ENCODE data around the gene DOHH. TPM values are rescaled to one million over a fixed set of nuclear protein-coding genes. Genes with fewer than 3 reads are reported as not detected.

Gene DOHH
- total RNA-seq, 1 experiment from 2014 or later = 24.9 TPM

DNA sequence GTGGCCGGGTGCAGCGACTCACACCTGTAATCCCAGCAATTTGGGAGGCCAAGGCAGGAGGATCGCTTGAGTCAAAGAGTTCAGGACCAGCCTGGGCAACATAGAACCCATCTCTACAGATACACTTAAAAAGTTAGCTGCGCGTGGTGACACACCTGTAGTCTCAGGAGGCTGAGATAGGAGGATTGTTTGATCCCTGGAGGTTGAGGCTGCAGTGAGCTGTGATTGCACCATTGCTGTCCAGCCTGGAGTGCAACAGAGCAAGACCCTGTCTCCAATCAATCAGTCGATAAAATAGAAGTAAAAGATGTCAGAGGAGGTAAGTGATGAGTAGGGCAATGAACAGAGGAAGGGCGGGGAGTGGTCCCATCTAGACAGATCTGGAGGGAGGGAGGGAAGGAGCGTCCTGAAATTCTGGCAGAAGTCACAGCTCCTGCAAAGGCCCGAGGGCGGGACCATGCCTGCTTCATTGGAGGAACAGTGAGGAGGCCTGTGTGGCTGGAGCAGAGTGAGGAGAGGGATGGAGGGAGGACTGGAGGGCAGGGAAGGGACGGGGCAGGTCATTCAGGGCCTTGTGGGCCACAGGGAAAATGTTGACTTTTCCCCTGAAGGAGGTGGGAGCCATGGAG is 29.9 kb downstream of the DOHH start:
- no TSS peak for BruUV-seq (replicated peaks)
- no peaks in the 10 kb centered on the region for H3K4me1 ChIP-seq (ENCODE audit: control insufficient read depth, insufficient read depth, low read length)
- intact Hi-C loops (cut with micrococcal nuclease; ENCODE audit: unreplicated experiment) = no loop called here
- peak; percentile 15; the same call in 1 of the 2 replicates for ATAC-seq
- CTCF ChIA-PET = interaction anchor here (0.6 kb wide), 1 partner anchor 249 kb away, joined by 4 read pairs; no protein-coding TSS in a partner anchor
- H3K36me3 ChIP-seq (ENCODE audit: control insufficient read depth, insufficient read depth, low read length) = no peaks in the 10 kb centered on the region
- no peaks in the 10 kb centered on the region for H3K9me3 ChIP-seq (ENCODE audit: control insufficient read depth, insufficient read depth, low read depth, low read length)
- H3K27me3 ChIP-seq (ENCODE audit: control insufficient read depth, insufficient read depth, low read length) = no peaks in the 10 kb centered on the region
- H3K27ac ChIP-seq (ENCODE audit: low read length) = no peak overlapping the region
- POLR2A ChIA-PET = no interaction called here
- in situ Hi-C loops (cut with HindIII; ENCODE audit: low pct_unique_long_range_greater_than_20kb, low sequenced_read_pairs) = no loop called here
- TF ChIP-seq CTCF (IDR thresholded peaks at IDR 0.05) (no peak), SIN3A (IDR thresholded peaks at IDR 0.05; ENCODE audit: borderline replicate concordance, insufficient read depth, low read depth, low read length) (no peak), POLR2AphosphoS5 (IDR thresholded peaks at IDR 0.05; ENCODE audit: low read depth, low read length) (no peak), TCF7L2 (IDR thresholded peaks at IDR 0.05; ENCODE audit: low read depth, low read length) (no peak)
- TF ChIP-seq, protein P1, sequence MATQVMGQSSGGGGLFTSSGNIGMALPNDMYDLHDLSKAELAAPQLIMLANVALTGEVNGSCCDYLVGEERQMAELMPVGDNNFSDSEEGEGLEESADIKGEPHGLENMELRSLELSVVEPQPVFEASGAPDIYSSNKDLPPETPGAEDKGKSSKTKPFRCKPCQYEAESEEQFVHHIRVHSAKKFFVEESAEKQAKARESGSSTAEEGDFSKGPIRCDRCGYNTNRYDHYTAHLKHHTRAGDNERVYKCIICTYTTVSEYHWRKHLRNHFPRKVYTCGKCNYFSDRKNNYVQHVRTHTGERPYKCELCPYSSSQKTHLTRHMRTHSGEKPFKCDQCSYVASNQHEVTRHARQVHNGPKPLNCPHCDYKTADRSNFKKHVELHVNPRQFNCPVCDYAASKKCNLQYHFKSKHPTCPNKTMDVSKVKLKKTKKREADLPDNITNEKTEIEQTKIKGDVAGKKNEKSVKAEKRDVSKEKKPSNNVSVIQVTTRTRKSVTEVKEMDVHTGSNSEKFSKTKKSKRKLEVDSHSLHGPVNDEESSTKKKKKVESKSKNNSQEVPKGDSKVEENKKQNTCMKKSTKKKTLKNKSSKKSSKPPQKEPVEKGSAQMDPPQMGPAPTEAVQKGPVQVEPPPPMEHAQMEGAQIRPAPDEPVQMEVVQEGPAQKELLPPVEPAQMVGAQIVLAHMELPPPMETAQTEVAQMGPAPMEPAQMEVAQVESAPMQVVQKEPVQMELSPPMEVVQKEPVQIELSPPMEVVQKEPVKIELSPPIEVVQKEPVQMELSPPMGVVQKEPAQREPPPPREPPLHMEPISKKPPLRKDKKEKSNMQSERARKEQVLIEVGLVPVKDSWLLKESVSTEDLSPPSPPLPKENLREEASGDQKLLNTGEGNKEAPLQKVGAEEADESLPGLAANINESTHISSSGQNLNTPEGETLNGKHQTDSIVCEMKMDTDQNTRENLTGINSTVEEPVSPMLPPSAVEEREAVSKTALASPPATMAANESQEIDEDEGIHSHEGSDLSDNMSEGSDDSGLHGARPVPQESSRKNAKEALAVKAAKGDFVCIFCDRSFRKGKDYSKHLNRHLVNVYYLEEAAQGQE (IDR thresholded peaks at IDR 0.05; ENCODE audit: insufficient read depth in 1 of 2, low read depth in 2 of 2, low read length in 1 of 2) = no peak
- DNase-seq (ENCODE audit: low read depth, low spot score) = no peak
- H3K4me3 ChIP-seq (ENCODE audit: low read depth in 2 of 2, low read length in 2 of 2) = no peak overlapping the region

- no peak overlapping the region for H3K27ac ChIP-seq (ENCODE audit: low read length)
- no peak overlapping the region for H3K4me3 ChIP-seq (ENCODE audit: low read depth in 2 of 2, low read length in 2 of 2)
- POLR2A ChIA-PET = no interaction called here
- DNase-seq (ENCODE audit: low read depth, low spot score) (no peak), ATAC-seq (peak; percentile 55)
- CTCF ChIA-PET = interaction anchor here (0.6 to 1.1 kb wide), 4 partner anchors 111 to 249 kb away, joined by 3 to 5 read pairs (median 4); no protein-coding TSS in a partner anchor
- no peaks in the 10 kb centered on the region for H3K4me1 ChIP-seq (ENCODE audit: control insufficient read depth, insufficient read depth, low read length)
- no peaks in the 10 kb centered on the region for H3K9me3 ChIP-seq (ENCODE audit: control insufficient read depth, insufficient read depth, low read depth, low read length)
- intact Hi-C loops (cut with micrococcal nuclease; ENCODE audit: unreplicated experiment) (no loop called here), in situ Hi-C loops (cut with HindIII; ENCODE audit: low pct_unique_long_range_greater_than_20kb, low sequenced_read_pairs) (no loop called here)
- BruUV-seq (replicated peaks) = no TSS peak
- no peaks in the 10 kb centered on the region for H3K36me3 ChIP-seq (ENCODE audit: control insufficient read depth, insufficient read depth, low read length)
- TF ChIP-seq, protein P1 (IDR thresholded peaks at IDR 0.05; ENCODE audit: insufficient read depth in 1 of 2, low read depth in 2 of 2, low read length in 1 of 2) = no peak
- TF ChIP-seq POLR2AphosphoS5 (IDR thresholded peaks at IDR 0.05; ENCODE audit: low read depth, low read length) = peak; percentile 66
- H3K27me3 ChIP-seq (ENCODE audit: control insufficient read depth, insufficient read depth, low read length) = no peaks in the 10 kb centered on the region
Observed at GRCh38 chr19:3469638-3470499, 30.6 kb downstream of the DOHH start.

Measured in Panc1 (cell line).